ENCODE results near the gene B3GAT1. TPM values are rescaled to one million over a fixed set of nuclear protein-coding genes. Genes with fewer than 3 reads are reported as not detected.

The B3GAT1 gene
- polyA plus RNA-seq, 3 donors, result 4.0 to 6.4 (median 5.0) TPM

DNA sequence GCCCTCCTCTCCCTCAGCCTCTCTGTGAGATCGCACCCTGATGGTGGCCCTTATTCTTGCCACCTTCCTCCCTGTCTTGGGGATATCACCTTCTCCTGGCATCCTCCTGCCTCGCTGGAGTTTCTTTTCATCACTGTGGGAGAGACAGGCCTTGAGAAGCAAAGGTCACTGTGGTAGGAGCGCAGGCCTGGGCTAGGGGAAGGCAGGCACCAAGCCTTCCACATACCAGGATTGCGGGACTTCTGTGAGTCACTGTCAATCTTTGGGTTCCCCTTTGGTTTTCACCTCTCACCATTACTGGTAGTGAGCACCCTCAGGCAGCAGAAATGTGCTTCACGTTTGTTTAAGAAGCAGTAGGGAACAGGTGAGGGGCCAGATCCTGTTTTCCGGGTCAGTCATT is 31.2 kb upstream of the B3GAT1 start:
- no peak for DNase-seq

DNA sequence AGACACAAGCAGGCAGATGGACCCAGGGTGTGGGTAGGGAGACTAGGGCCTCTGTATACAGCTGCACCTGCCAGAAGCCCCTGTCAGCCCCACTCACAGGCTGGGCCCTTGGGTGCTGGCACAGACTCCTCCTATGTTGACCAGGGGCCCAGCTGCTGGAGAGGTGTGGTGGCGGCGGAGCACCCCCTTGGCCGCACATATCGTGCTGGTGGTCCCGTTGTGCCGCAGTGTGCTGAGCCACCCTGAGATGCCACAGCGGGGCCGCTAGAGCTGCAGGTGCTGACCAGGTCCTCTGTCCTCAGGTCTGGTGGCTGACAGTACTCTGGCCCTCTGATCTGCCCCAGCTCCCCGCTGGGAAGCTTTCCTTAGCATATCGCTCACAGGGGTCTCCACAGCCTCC is 30.2 kb upstream of the B3GAT1 start:
- DNase-seq, result no peak

- DNase-seq, result no peak
Observed at GRCh38 chr11:134441706-134442105, 29.7 kb upstream of the B3GAT1 start.

DNA sequence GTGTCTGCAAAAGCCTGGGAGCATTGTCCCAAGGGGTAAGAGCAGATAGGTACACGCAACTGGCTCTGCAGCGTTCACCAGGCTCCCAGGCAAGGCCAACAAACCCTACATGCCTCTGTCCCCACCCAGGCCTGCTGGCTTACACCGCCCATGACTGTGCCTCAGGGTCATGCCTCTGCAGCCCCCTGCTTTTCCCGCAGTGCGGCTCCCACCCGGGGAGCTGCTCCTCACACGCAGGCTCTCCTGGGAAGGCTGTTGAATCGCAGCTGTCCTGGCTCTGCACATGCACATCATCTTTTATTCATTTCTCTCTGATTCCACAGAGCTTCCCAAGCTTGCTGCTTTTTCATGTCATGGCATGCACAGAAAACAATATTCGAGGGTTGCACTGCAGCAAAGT is 29.2 kb upstream of the B3GAT1 start:
- DNase-seq, result no peak

- no peak for DNase-seq
Observed at GRCh38 chr11:134440851-134441250, 28.8 kb upstream of the B3GAT1 start.

- DNase-seq, result no peak
Observed at GRCh38 chr11:134438542-134439537, 26.8 kb upstream of the B3GAT1 start.

GRCh38 chr11:134437821-134438220 is 25.8 kb upstream of the B3GAT1 start:
- DNase-seq, result no peak

DNA sequence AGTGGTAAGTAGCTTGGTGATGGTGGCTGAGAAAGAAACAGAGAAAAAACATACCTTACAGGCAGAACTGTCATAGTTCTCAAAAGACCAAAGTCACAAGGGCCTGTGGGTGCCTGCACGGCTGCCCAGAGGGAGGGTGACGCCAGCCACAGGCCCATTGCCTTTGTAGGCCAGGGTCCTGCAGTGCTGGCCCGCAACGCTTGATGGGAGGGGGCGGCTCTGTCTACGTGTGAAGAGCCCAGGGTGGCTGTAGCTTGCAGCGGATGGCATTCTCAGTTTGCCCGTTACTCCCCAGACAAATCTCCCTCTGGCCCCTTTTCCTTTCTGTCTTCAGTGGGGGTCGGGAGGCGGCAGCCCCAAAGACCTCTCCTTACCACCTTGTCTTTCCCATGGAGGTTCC is 24.7 kb upstream of the B3GAT1 start:
- no peak for DNase-seq

DNA sequence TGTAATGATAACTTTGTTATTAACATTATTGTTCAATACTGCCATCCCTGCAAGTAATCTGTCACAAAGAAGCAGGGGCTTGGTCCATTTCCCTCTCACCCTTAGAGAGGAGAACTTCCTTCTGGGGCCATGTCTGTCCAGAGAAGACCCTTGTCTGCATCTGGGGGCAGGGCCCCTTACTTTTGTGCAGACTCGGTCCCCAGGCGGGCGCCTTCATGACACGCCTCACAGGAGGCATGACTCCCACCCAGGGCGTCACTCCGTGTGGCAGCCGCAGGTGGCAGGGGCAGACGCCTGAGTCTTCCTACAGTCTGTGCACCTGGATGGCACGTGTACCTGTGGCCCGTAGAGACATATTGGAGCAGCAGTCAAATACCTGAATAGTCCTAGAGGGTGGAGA is 21.8 kb upstream of the B3GAT1 start:
- DNase-seq, result no peak

GRCh38 chr11:134433251-134433650 is 21.2 kb upstream of the B3GAT1 start:
- DNase-seq, result no peak

DNA sequence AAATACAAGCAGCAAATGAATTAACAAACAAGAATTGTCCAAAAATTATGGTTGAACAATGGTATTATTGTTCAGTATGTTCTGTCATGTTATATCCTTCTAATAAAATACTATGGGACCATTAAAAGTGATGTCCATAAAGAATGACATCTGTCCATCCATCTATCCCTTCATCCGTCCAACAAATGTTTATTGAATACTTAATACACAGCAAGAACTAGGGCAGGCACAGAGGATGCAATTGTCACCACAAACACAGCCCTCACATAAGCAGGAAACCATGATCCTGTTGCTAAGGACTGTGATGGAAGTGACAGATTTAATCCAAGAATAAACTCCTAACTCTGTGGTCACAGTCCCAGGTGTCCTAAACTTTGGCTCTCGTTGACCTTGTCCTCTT is 20.7 kb upstream of the B3GAT1 start:
- DNase-seq, result no peak

DNA sequence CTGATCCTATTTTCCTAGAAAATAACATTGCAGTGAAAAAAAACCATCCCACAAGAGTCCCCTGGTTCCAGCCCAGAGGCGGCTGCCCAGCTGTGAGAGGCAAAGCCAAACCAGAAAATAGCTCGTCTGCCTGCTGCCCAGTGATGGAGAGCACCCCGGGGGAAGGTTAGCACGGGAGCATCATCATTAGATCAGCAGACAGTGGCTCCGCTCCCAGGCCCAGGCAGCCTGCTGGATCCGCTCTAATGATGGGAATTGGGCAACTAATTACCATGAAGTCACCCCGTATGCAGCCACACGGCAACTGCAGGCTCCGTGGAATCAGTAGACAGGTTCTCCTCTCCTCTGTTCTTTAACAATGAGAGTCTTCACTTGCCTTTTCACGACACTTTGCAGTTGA is 17.1 kb upstream of the B3GAT1 start:
- no peak for DNase-seq

- DNase-seq, result no peak
Observed at GRCh38 chr11:134425816-134426536, 13.9 kb upstream of the B3GAT1 start.

- DNase-seq, result no peak
Observed at GRCh38 chr11:134425413-134425812, 13.4 kb upstream of the B3GAT1 start.

GRCh38 chr11:134423106-134423505 is 11.1 kb upstream of the B3GAT1 start:
- no peak for DNase-seq

GRCh38 chr11:134417871-134418840 is 6.1 kb upstream of the B3GAT1 start:
- peak; percentile 65 for DNase-seq

DNA sequence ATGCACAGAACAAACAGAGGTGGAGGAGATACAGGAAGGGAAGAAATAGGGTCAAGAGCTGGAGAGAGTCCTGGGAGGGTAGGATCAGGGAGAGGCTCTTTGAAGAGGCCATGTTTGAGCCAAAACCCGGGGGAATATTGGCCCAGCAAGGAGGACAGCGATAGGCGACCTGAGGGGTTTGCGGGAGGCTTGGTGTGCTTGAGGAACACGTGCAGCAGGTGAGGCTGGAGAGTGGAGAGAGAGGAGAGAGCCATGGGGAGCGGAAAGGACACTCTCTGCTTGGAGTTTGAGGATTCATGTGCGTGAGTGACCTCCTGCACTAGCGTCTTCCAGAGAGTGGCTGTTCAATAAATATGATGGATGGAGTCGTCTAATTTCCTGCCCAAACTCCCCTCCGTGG is 4.7 kb upstream of the B3GAT1 start:
- DNase-seq, result no peak

DNA sequence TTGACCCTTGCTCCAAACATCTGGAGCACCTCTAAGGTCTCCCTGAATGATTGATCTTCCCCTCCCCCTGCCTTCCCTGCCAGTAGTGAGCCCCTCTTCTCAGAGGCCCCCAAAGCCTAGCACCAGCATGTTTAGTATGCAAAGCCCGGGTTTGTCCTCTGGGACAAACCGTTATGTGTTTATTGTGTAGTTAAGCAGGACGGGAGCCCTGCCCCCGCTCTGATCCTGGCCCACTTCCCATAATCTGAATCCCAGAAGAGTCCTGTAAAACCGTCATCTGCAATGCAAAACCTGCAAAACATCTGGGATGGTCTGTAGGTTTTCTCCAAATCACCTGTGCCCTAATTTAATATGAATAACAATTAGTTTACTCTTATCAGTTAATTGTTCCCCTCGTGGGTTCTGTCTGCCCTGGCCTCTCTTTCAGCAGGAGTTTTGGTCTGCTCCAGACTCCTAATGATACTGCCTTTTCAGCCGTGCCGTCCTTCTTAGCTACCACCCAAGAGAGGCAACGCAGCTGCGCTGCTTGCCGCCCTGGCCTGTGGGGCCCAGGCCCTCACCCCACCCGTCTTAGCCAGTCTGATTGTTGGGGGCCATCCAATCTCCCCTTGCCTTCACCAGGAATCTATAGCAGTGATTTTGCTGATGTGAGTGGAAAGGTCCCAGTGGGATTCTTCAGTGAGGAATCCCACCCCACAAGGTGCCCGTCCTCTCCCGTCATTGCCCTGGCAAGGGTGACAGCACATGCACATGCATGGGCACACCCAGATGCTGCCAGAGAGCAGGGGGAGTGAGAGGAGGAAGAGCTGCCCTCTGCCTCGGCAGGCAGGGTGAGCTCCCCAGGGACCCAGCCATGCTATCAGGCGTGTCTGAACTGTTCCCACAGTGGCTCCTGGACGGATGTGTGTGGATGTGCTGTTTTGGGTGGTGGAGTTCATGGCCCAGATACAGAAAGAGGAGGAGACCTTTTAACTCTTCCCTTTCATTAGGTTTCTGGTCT is 3.0 kb upstream of the B3GAT1 start:
- no peak for DNase-seq

DNA sequence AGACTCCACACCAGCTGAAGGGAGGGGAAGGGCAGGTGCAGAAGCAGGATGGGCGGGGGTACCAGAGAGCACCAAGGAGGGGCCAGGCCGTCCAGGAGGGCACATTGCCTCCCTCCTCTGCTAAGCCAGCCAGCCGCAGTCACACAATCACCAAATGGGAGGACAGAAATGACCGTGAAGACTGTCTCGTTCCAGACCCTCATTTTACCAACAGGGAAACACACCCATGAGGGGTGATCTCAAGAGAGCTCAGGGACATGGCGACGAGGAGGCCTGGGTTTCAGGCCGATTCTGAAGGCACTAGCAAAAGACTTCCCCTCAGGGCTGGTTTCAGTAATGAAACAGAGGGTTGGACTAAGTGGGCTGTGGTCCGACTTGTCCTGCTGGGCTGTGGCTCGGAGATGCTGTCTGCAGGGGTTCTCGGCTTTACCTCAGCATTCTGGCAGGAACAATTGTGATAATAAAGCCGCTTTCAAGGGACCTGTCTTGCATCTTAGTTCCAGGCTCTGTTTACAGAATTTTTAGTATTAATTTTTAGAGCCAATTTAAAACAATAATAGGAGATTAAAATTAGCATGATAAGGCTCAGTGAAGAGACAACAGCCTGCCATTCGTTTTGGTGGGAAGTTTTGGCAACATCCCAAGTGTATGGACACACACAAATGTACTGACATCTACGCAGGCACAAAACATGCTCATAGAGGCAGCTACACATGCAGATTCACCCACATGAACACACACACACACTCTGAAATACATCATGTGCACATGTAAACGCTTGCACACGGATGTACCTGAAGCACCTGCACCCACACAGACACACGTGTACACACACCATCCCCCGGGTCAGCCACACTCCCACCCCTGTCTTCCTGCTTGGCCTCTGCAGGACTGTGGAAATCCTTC is 2.0 kb upstream of the B3GAT1 start:
- no peak for DNase-seq
